ENCODE measurements around the gene ZCCHC3.

ZCCHC3 gene

GRCh38 chr20:347317-347639 lies 49.9 kb downstream of the ZCCHC3 start:
- no peak for DNase-seq

- peak; percentile 68 to 72 for DNase-seq
These were observed 50.5 kb downstream of the ZCCHC3 start for GRCh38 chr20:347640-348484.

GRCh38 chr20:348972-349841 lies 51.8 kb downstream of the ZCCHC3 start:
- DNase-seq, result no peak
